NCI-H187 treated with DMSO at 0.1 percent for 48 hours (cell line): ENCODE measurements around the gene PRAC1.

Experiments used
- DNase-seq: peaks from one replicate; lab custom pipeline; 2025; lab: John Stamatoyannopoulos, UW

Gene PRAC1

GRCh38 chr17:48704361-48705248, 17.7 kb downstream of the PRAC1 start:
- no peak for DNase-seq

DNA sequence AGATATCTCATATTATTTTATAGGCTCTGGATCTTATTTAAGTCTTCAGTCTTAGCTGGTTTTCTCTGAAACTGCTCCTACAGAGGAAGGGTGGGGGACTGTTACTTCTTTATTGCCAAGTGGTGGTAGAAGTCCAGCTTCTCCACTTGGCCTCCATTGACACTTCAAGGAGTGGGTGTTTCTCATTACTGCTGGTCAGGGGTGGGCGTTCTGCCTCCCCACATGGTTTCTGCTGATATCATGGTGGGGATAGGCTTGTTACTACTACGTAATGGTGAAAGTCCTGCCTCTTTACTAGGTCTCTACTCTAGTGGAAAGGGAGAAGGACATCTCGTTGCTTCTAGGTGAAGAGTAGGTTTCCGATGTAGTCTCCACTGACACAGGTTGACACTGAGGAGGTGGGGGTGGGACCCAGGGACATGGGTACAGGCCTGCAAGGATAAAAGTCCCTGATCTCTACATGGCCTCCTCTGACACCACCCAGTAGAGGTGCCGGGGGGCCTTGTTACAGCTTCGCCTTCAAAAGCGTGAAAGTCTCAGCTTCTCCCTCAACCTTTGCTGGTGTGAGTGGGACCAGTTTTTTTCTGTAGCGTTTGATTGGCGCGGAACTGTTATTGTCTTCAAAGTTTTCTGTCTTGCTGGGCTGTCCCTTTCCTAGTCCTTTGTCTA, 20.3 kb downstream of the PRAC1 start:
- DNase-seq: no peak

GRCh38 chr17:48693178-48693577, 29.1 kb downstream of the PRAC1 start:
- DNase-seq: no peak

GRCh38 chr17:48692049-48692448, 30.3 kb downstream of the PRAC1 start:
- no peak for DNase-seq

- no peak for DNase-seq
Measured at GRCh38 chr17:48690655-48691054, 31.7 kb downstream of the PRAC1 start.

- DNase-seq: no peak
Measured at GRCh38 chr17:48681609-48682008, 40.7 kb downstream of the PRAC1 start.

- no peak for DNase-seq
Measured at GRCh38 chr17:48679385-48680096, 42.8 kb downstream of the PRAC1 start.

GRCh38 chr17:48678141-48678971, 44.0 kb downstream of the PRAC1 start:
- no peak for DNase-seq

DNA sequence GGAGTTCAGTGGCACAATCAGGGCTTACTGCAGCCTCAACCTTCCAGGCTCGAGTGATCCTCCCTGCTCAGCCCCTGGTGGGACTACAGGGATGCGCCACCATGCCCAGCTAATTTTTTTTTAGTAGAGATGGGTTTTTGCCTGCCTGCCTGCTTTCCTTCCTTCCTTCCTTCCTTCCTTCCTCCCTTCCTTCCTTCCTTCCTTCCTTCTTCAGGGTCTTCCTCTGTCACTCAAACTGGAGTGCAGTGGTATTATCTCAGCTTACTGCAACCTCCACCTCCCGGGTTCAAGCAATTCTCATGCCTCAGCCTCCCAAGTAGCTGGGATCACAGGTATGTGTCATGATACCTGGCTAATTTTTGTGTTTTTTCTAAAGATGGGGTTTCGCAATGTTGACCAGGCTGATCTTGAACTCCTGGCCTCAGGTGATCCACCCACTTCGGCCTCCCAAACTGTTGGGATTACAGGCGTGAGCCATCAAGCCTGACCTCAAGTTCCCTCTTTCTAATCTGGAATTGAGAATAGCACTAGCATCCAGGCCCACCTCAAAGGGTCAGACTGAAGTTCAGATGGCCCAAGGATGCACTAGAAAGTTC, 45.3 kb downstream of the PRAC1 start:
- no peak for DNase-seq

- no peak for DNase-seq
Measured at GRCh38 chr17:48672340-48672739, 50.0 kb downstream of the PRAC1 start.
